ENCODE data around the gene AHNAK. TPM values are rescaled to one million over a fixed set of nuclear protein-coding genes. Genes with fewer than 3 reads are reported as not detected.

AHNAK gene
- total RNA-seq, 4 donors from 2014 or later, result 1,278 to 2,374 (median 1,866) TPM

GRCh38 chr11:62413060-62413696 lies 133.4 kb downstream of the AHNAK start:
- Histone ChIP-seq H3K36me3 (no peaks in the 10 kb centered on the region), H3K27ac (replicated peaks in 1 of 4) (no peak overlapping the region), H3K27me3 (no peaks in the 10 kb centered on the region), H3K4me1 (peaks cover 0 to 4% (median 2%) of the 10 kb centered on the region in 4 donors), H3K4me3 (no peak overlapping the region), H3K9me3 (no peaks in the 10 kb centered on the region)
- DNase-seq (ENCODE audit: extremely low spot score), result no peak
- intact Hi-C loops (cut with DNase I), result no loop called here
- TF ChIP-seq EP300 (IDR thresholded peaks at IDR 0.05) (no peak), POLR2A (IDR thresholded peaks at IDR 0.05; ENCODE audit: low read depth) (no peak), POLR2AphosphoS5 (IDR thresholded peaks at IDR 0.05) (no peak), CTCF (IDR thresholded peaks at IDR 0.05) (no peak)
- 92% methylated on average over 3 of the region's 8 CpGs for WGBS

- no peak for DNase-seq (ENCODE audit: extremely low spot score)
- no peak overlapping the region for H3K27ac ChIP-seq (replicated peaks in 1 of 4)
- no peaks in the 10 kb centered on the region for H3K27me3 ChIP-seq
- no peaks in the 10 kb centered on the region for H3K9me3 ChIP-seq
- intact Hi-C loops (cut with DNase I), result no loop called here
- TF ChIP-seq CTCF (IDR thresholded peaks at IDR 0.05), result no peak
- no peak for TF ChIP-seq EP300 (IDR thresholded peaks at IDR 0.05)
- TF ChIP-seq POLR2AphosphoS5 (IDR thresholded peaks at IDR 0.05), result no peak
- TF ChIP-seq POLR2A (IDR thresholded peaks at IDR 0.05; ENCODE audit: low read depth), result no peak
- no peaks in the 10 kb centered on the region for H3K36me3 ChIP-seq
- no peak overlapping the region for H3K4me3 ChIP-seq
- peaks cover 0 to 4% (median 2%) of the 10 kb centered on the region in 4 donors for H3K4me1 ChIP-seq
- whole genome bisulfite sequencing, result 90% methylated on average over 5 of the region's 5 CpGs
Measured at GRCh38 chr11:62411524-62411923, 135.1 kb downstream of the AHNAK start.

- Histone ChIP-seq H3K4me3 (no peak overlapping the region), H3K4me1 (peaks cover 0 to 6% (median 2%) of the 10 kb centered on the region in 4 donors), H3K27ac (replicated peaks in 1 of 4) (no peak overlapping the region), H3K9me3 (no peaks in the 10 kb centered on the region), H3K36me3 (no peaks in the 10 kb centered on the region), H3K27me3 (no peaks in the 10 kb centered on the region)
- intact Hi-C loops (cut with DNase I), result no loop called here
- WGBS, result 86% methylated on average over 4 of the region's 8 CpGs
- no peak for DNase-seq (ENCODE audit: extremely low spot score)
- TF ChIP-seq CTCF (IDR thresholded peaks at IDR 0.05) (no peak), POLR2AphosphoS5 (IDR thresholded peaks at IDR 0.05) (no peak)
Measured at GRCh38 chr11:62410972-62411371, 135.6 kb downstream of the AHNAK start.

- intact Hi-C loops (cut with DNase I), result no loop called here
- 93% methylated on average over 8 of the region's 8 CpGs for WGBS
- no peak overlapping the region for H3K27ac ChIP-seq (replicated peaks in 1 of 4)
Measured at GRCh38 chr11:62409831-62410230, 136.8 kb downstream of the AHNAK start.

More at GRCh38 chr11:62409831-62410230, 136.8 kb downstream of the AHNAK start:
- no peaks in the 10 kb centered on the region for H3K27me3 ChIP-seq
- no peak overlapping the region for H3K4me3 ChIP-seq
- H3K9me3 ChIP-seq, result no peaks in the 10 kb centered on the region
- H3K36me3 ChIP-seq, result no peaks in the 10 kb centered on the region
- peaks cover 0 to 6% (median 2%) of the 10 kb centered on the region in 4 donors for H3K4me1 ChIP-seq
- TF ChIP-seq CTCF (IDR thresholded peaks at IDR 0.05) (no peak), POLR2A (IDR thresholded peaks at IDR 0.05; ENCODE audit: low read depth) (no peak), EP300 (IDR thresholded peaks at IDR 0.05) (no peak), POLR2AphosphoS5 (IDR thresholded peaks at IDR 0.05) (no peak)
- DNase-seq (ENCODE audit: extremely low spot score), result no peak

Data from esophagus muscularis mucosa (tissue), 4 donors.